Measurements from ENCODE around the gene ATP8B1. TPM values are rescaled to one million over a fixed set of nuclear protein-coding genes. Genes with fewer than 3 reads are reported as not detected.

ATP8B1 gene
- total and polyA plus RNA-seq, 9 of the 15 experiments (the other 6 are each of a cell fraction or from before 2014, with no cell fraction given): 0.01 to 0.22 (median 0.03) TPM; not detected in 3

DNA sequence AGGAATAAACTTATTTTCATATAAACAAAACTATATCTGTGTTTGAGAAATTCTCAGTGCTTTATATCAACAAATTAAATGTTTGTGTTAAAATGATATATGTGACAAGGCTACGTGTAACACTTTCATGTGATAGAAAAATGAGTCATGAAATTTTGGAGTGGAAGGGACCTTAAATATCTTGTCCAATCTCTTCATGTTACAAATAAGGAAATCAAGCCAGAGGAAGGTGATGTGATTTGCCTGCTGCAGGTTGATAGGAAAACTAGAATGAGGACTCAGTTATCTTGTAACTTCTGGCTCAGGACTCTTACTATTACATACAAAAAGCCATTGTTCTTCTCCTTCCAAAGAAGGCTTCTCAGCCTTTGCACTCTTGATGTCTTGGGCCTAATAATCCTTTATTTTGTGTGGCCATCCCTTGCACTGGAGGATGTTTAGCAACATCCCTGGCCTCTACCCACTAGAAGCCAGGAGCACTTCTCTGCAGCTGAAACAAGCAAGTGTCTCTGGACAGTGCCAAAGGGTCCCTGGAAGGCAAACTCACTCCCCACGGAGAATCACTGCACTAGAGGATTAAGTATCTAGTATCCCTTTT, 138.4 kb downstream of the ATP8B1 start (continued):
- no peak for TF ChIP-seq CHD7 (IDR thresholded peaks at IDR 0.05; ENCODE audit: low read depth, low read length)
- TF ChIP-seq CEBPB (tag; IDR thresholded peaks at IDR 0.05): no peak
- TF ChIP-seq HBP1 (CRISPR knock-in tag; IDR thresholded peaks at IDR 0.05): no peak
- TF ChIP-seq ATF3 (IDR thresholded peaks at IDR 0.05): peak; percentile 48; the same call in 1 of the 2 replicates
- no peak for TF ChIP-seq ATF3 (CRISPR knock-in tag; conservative IDR thresholded peaks at IDR 0.05)
